ENCODE results near the gene GIPC3.
"Not testable (repeated sequence)": the region's sequence is repeated elsewhere in the genome, so short reads cannot be mapped to it uniquely, and the experiment has no call there.

GIPC3 gene

GRCh38 chr19:3620145-3620816 lies 35.0 kb downstream of the GIPC3 start:
- no peak for DNase-seq

- DNase-seq: no peak
These were observed 35.7 kb downstream of the GIPC3 start for GRCh38 chr19:3620817-3621547.

GRCh38 chr19:3621689-3622088 lies 36.4 kb downstream of the GIPC3 start:
- no peak for DNase-seq

- no peak for DNase-seq
These were observed 36.9 kb downstream of the GIPC3 start for GRCh38 chr19:3622224-3622623.

GRCh38 chr19:3623716-3624115 lies 38.4 kb downstream of the GIPC3 start:
- no peak for DNase-seq

GRCh38 chr19:3625996-3626472 lies 40.8 kb downstream of the GIPC3 start:
- DNase-seq: no peak

GRCh38 chr19:3626473-3627350 lies 41.4 kb downstream of the GIPC3 start, which contains the start of gene CACTIN:
Gene CACTIN, minus strand, starts transcription at chr19:3626790. Its CDS starts 28 bp downstream, at chr19:3626762.
- DNase-seq: peak; percentile 98

- DNase-seq: no peak
These were observed 42.1 kb downstream of the GIPC3 start for GRCh38 chr19:3627351-3627723.

- DNase-seq: not testable (repeated sequence)
These were observed 43.5 kb downstream of the GIPC3 start for GRCh38 chr19:3628766-3629165.

- DNase-seq: no peak
These were observed 46.0 kb downstream of the GIPC3 start for GRCh38 chr19:3631053-3631861.

GRCh38 chr19:3632098-3632497 lies 46.8 kb downstream of the GIPC3 start:
- no peak for DNase-seq

- no peak for DNase-seq
These were observed 47.7 kb downstream of the GIPC3 start for GRCh38 chr19:3632739-3633558.

- no peak for DNase-seq
These were observed 48.3 kb downstream of the GIPC3 start for GRCh38 chr19:3633559-3633988.

- DNase-seq: no peak
These were observed 49.3 kb downstream of the GIPC3 start for GRCh38 chr19:3634496-3635045.

GRCh38 chr19:3636506-3636905 lies 51.2 kb downstream of the GIPC3 start:
- DNase-seq: no peak

- no peak for DNase-seq
These were observed 51.7 kb downstream of the GIPC3 start for GRCh38 chr19:3636962-3637361.

- DNase-seq: no peak
These were observed 52.3 kb downstream of the GIPC3 start for GRCh38 chr19:3637621-3638020.

GRCh38 chr19:3638208-3639193 lies 53.2 kb downstream of the GIPC3 start:
- DNase-seq: no peak

- DNase-seq: no peak
These were observed 54.2 kb downstream of the GIPC3 start for GRCh38 chr19:3639479-3639878.

Measured in activated CD8-positive, alpha-beta memory T cell treated with anti-CD3 and anti-CD28 coated beads, Interleukin-2, amount 50 U/mL, for 48 hours (primary cell).